Left ventricle myocardium inferior (tissue), 1 donor: Measurements from ENCODE around the gene DDO. TPM values are rescaled to one million over a fixed set of nuclear protein-coding genes. Genes with fewer than 3 reads are reported as not detected.

Experiments
- DNase-seq: peaks from one replicate; pipeline ENCODE4 v3.0.0-alpha.2; 2020
- H3K27ac ChIP-seq: fragments of 200-600 bp; replicated peaks from 2 replicates; pipeline ENCODE4 v1.8.0; 2021
- H3K27me3 ChIP-seq: fragments of 200-600 bp; 2 replicates; pipeline ENCODE4 v1.8.0; 2021; ENCODE audit warnings: low read depth
- H3K36me3 ChIP-seq: fragments of 200-600 bp; 2 replicates; pipeline ENCODE4 v1.8.0; 2021
- H3K4me1 ChIP-seq: fragments of 200-600 bp; 2 replicates; pipeline ENCODE4 v1.8.0; 2021
- H3K4me3 ChIP-seq: fragments of 200-600 bp; 2 replicates; pipeline ENCODE4 v1.8.0; 2021; ENCODE audit warnings: mild to moderate bottlenecking, moderate library complexity
- H3K9me3 ChIP-seq: fragments of 200-600 bp; replicated peaks from 2 replicates; pipeline ENCODE4 v1.8.0; 2021
- CTCF ChIP-seq: fragments of 200-600 bp; IDR thresholded peaks from 2 replicates; pipeline ENCODE4 v1.8.0; 2021; ENCODE audit warnings: antibody characterized with exemption, mild to moderate bottlenecking, borderline replicate concordance
- intact Hi-C: fragments of 100-400 bp; cut with micrococcal nuclease; formaldehyde crosslinking; loops from one replicate; pipeline ENCODE4 v1.11.0; 2022
- total RNA-seq: library from RNA; stranded (reverse); fragmentation: NEBNext Ultra II Directional; extraction: Animal tissue kit (Norgen Biotek cat#: 25700); gene quantifications from one replicate; pipeline ENCODE4 v1.2.1, GENCODE V29; 2021
- donor health status: DM: no; HTN: yes; CAD: no; lungs with severe emphysema.

Gene DDO
- total RNA-seq, 1 donor from 2014 or later, result 37.6 TPM

GRCh38 chr6:110378552-110378951 is 36.8 kb downstream of the DDO start:
- Histone ChIP-seq H3K4me3 (no peak overlapping the region), H3K27ac (no peak overlapping the region), H3K9me3 (no peaks in the 10 kb centered on the region), H3K27me3 (peaks cover 8% of the 10 kb centered on the region), H3K36me3 (no peaks in the 10 kb centered on the region), H3K4me1 (no peaks in the 10 kb centered on the region)
- TF ChIP-seq CTCF, result no peak
- DNase-seq, result no peak
- intact Hi-C loops, result no loop called here

- intact Hi-C loops, result no loop called here
- H3K9me3 ChIP-seq, result no peaks in the 10 kb centered on the region
- no peaks in the 10 kb centered on the region for H3K36me3 ChIP-seq
- TF ChIP-seq CTCF, result no peak
- no peak for DNase-seq
- no peaks in the 10 kb centered on the region for H3K27me3 ChIP-seq
- no peak overlapping the region for H3K27ac ChIP-seq
- no peak overlapping the region for H3K4me3 ChIP-seq
- H3K4me1 ChIP-seq, result peaks cover 4% of the 10 kb centered on the region
Observed at GRCh38 chr6:110369066-110369465, 46.3 kb downstream of the DDO start.

GRCh38 chr6:110368284-110368683 is 47.1 kb downstream of the DDO start:
- no peaks in the 10 kb centered on the region for H3K27me3 ChIP-seq
- no peak overlapping the region for H3K4me3 ChIP-seq
- H3K9me3 ChIP-seq, result no peaks in the 10 kb centered on the region
- H3K36me3 ChIP-seq, result no peaks in the 10 kb centered on the region
- H3K4me1 ChIP-seq, result peaks cover 8% of the 10 kb centered on the region
- TF ChIP-seq CTCF, result no peak
- no peak for DNase-seq
- H3K27ac ChIP-seq, result no peak overlapping the region
- intact Hi-C loops, result no loop called here

- intact Hi-C loops, result no loop called here
- TF ChIP-seq CTCF, result no peak
- no peak for DNase-seq
- H3K9me3 ChIP-seq, result no peaks in the 10 kb centered on the region
- H3K27ac ChIP-seq, result no peak overlapping the region
- no peak overlapping the region for H3K4me3 ChIP-seq
- no peaks in the 10 kb centered on the region for H3K27me3 ChIP-seq
- peaks cover 8% of the 10 kb centered on the region for H3K4me1 ChIP-seq
- H3K36me3 ChIP-seq, result no peaks in the 10 kb centered on the region
Observed at GRCh38 chr6:110367825-110368224, 47.5 kb downstream of the DDO start.

GRCh38 chr6:110366975-110367374 is 48.4 kb downstream of the DDO start:
- Histone ChIP-seq H3K36me3 (no peaks in the 10 kb centered on the region), H3K27me3 (no peaks in the 10 kb centered on the region), H3K27ac (no peak overlapping the region), H3K4me3 (no peak overlapping the region), H3K9me3 (no peaks in the 10 kb centered on the region), H3K4me1 (peaks cover 8% of the 10 kb centered on the region)
- no peak for TF ChIP-seq CTCF
- no peak for DNase-seq
- intact Hi-C loops, result no loop called here

- Histone ChIP-seq H3K4me3 (no peak overlapping the region), H3K9me3 (no peaks in the 10 kb centered on the region), H3K36me3 (no peaks in the 10 kb centered on the region), H3K4me1 (peaks cover 8% of the 10 kb centered on the region), H3K27me3 (peaks cover 5% of the 10 kb centered on the region), H3K27ac (no peak overlapping the region)
- no peak for TF ChIP-seq CTCF
- intact Hi-C loops, result no loop called here
- DNase-seq, result no peak
Observed at GRCh38 chr6:110366256-110366655, 49.1 kb downstream of the DDO start.
